ENCODE results near the gene GPN1. TPM values are rescaled to one million over a fixed set of nuclear protein-coding genes. Genes with fewer than 3 reads are reported as not detected.
A peak's percentile ranks its signal among the peaks of the same experiment; 100 is the strongest.

The GPN1 gene
- total RNA-seq, 4 donors from 2014 or later = 18.8 to 28.1 (median 22.7) TPM

DNA sequence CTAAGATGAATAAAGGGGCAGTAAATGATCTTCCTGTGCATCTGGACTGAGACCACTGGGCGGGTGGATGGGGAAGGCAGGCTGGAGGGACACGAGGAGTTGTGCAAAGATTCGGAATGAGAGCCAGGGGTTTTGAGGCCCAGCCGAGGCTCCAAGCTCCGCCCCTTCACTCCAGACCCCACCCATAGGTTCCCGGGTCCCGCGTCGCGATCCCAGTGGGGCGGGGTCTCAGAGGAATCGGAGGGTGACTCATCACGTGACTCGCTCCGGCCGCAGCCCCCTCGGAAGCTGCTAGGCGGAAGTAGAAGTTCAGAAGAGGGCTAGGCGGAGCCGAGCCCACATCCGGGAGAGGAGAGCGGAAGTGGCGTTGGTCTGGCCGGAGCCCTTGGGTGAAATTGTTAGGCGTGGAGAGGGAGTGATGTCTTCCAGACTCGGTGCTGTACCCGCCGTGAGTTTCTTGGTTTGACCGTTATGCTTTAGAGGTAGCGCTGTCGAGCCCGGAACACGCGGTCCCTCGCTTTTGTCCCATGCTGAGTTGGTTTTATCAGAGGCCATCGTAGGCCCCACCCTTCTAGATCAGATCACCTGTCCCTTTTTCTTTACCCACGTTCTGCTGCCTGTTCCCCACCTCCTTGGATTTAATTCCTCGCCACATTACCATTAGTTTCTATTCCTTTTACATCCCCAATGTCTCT is 46.0 kb upstream of the GPN1 start, which contains the start of gene ZNF512:
Gene ZNF512 (plus strand): TSS at position 348 of the 695 bp plus-strand sequence. CDS start 71 bp downstream, at position 419.
- Histone ChIP-seq H3K27ac (replicated peaks in 1 of 4) (peak within 1 kb of the TSS; percentile 72 to 83 (median 76)), H3K4me1 (peaks cover 17 to 32% (median 29%) of the 10 kb centered on the region in 4 donors), H3K36me3 (no peaks in the 10 kb centered on the region), H3K27me3 (no peaks in the 10 kb centered on the region), H3K9me3 (peaks cover 0 to 24% (median 18%) of the 10 kb centered on the region in 4 donors), H3K4me3 (peak within 1 kb of the TSS; percentile 62 to 72 (median 67))
- 4% methylated on average over 19 of the region's 38 CpGs for WGBS
- intact Hi-C loops (cut with DNase I) = loop anchor here (2.0 kb wide), 1 partner anchor 92 kb away; no protein-coding TSS in a partner anchor
- DNase-seq (ENCODE audit: extremely low spot score) = peak; percentile 98
- TF ChIP-seq POLR2AphosphoS5 (IDR thresholded peaks at IDR 0.05) (peak; percentile 85 to 89), CTCF (IDR thresholded peaks at IDR 0.05) (peak in 1 of 3 experiments; percentile 12), POLR2A (IDR thresholded peaks at IDR 0.05; ENCODE audit: low read depth) (peak; percentile 19), EP300 (IDR thresholded peaks at IDR 0.05) (no peak)

GRCh38 chr2:27583390-27583915 is 45.4 kb upstream of the GPN1 start:
- H3K4me1 ChIP-seq = peaks cover 17 to 32% (median 29%) of the 10 kb centered on the region in 4 donors
- H3K9me3 ChIP-seq = peaks cover 0 to 18% (median 13%) of the 10 kb centered on the region in 4 donors
- DNase-seq (ENCODE audit: extremely low spot score) = peak; percentile 79
- no peaks in the 10 kb centered on the region for H3K27me3 ChIP-seq
- H3K27ac ChIP-seq (replicated peaks in 1 of 4) = peak overlapping the region; percentile 72 to 83 (median 76)
- intact Hi-C loops (cut with DNase I) = loop anchor here (2.0 kb wide), 1 partner anchor 93 kb away; no protein-coding TSS in a partner anchor
- TF ChIP-seq POLR2AphosphoS5 (IDR thresholded peaks at IDR 0.05) = no peak
- no peak for TF ChIP-seq EP300 (IDR thresholded peaks at IDR 0.05)
- TF ChIP-seq CTCF (IDR thresholded peaks at IDR 0.05) = no peak
- no peak for TF ChIP-seq POLR2A (IDR thresholded peaks at IDR 0.05; ENCODE audit: low read depth)
- H3K36me3 ChIP-seq = no peaks in the 10 kb centered on the region
- H3K4me3 ChIP-seq = peak overlapping the region; percentile 62 to 72 (median 67)
- 8% methylated on average over 12 of the region's 12 CpGs for WGBS

GRCh38 chr2:27584597-27584996 is 44.3 kb upstream of the GPN1 start:
- no peaks in the 10 kb centered on the region for H3K36me3 ChIP-seq
- no peak for DNase-seq (ENCODE audit: extremely low spot score)
- no peak overlapping the region for H3K27ac ChIP-seq (replicated peaks in 1 of 4)
- H3K27me3 ChIP-seq = no peaks in the 10 kb centered on the region
- peaks cover 0 to 15% (median 3%) of the 10 kb centered on the region in 4 donors for H3K9me3 ChIP-seq
- H3K4me1 ChIP-seq = peaks cover 17 to 32% (median 29%) of the 10 kb centered on the region in 4 donors
- intact Hi-C loops (cut with DNase I) = no loop called here
- 77% methylated on average over 3 of the region's 3 CpGs for WGBS
- H3K4me3 ChIP-seq = peak overlapping the region in 1 of 4 donors; percentile 69
- TF ChIP-seq POLR2A (IDR thresholded peaks at IDR 0.05; ENCODE audit: low read depth) = no peak
- no peak for TF ChIP-seq CTCF (IDR thresholded peaks at IDR 0.05)
- no peak for TF ChIP-seq POLR2AphosphoS5 (IDR thresholded peaks at IDR 0.05)
- TF ChIP-seq EP300 (IDR thresholded peaks at IDR 0.05) = no peak

GRCh38 chr2:27587025-27587424 is 41.8 kb upstream of the GPN1 start:
- H3K9me3 ChIP-seq = peaks cover 0 to 22% (median 10%) of the 10 kb centered on the region in 4 donors
- 94% methylated on average over 2 of the region's 2 CpGs for WGBS
- intact Hi-C loops (cut with DNase I) = no loop called here
- H3K36me3 ChIP-seq = no peaks in the 10 kb centered on the region
- H3K27ac ChIP-seq (replicated peaks in 1 of 4) = no peak overlapping the region
- H3K27me3 ChIP-seq = no peaks in the 10 kb centered on the region
- TF ChIP-seq POLR2A (IDR thresholded peaks at IDR 0.05; ENCODE audit: low read depth) (no peak), CTCF (IDR thresholded peaks at IDR 0.05) (no peak), EP300 (IDR thresholded peaks at IDR 0.05) (no peak), POLR2AphosphoS5 (IDR thresholded peaks at IDR 0.05) (no peak)
- H3K4me1 ChIP-seq = peaks cover 17 to 32% (median 28%) of the 10 kb centered on the region in 4 donors
- DNase-seq (ENCODE audit: extremely low spot score) = peak; percentile 37
- H3K4me3 ChIP-seq = no peak overlapping the region
